ENCODE measurements around the gene SCAMP2. TPM values are rescaled to one million over a fixed set of nuclear protein-coding genes. Genes with fewer than 3 reads are reported as not detected.
"Not testable (repeated sequence)": the region's sequence is repeated elsewhere in the genome, so short reads cannot be mapped to it uniquely, and the experiment has no call there.

Gene SCAMP2
- total RNA-seq (11.8 and 15.5 TPM in 2 replicates), polyA plus RNA-seq (86.2 and 115 TPM in 2 replicates), polyA minus RNA-seq (ENCODE audit: low replicate concordance) (302 and 321 TPM in 2 replicates)
- polyA plus RNA-seq (2012) = 55.3 and 67.0 TPM in 2 replicates

DNA sequence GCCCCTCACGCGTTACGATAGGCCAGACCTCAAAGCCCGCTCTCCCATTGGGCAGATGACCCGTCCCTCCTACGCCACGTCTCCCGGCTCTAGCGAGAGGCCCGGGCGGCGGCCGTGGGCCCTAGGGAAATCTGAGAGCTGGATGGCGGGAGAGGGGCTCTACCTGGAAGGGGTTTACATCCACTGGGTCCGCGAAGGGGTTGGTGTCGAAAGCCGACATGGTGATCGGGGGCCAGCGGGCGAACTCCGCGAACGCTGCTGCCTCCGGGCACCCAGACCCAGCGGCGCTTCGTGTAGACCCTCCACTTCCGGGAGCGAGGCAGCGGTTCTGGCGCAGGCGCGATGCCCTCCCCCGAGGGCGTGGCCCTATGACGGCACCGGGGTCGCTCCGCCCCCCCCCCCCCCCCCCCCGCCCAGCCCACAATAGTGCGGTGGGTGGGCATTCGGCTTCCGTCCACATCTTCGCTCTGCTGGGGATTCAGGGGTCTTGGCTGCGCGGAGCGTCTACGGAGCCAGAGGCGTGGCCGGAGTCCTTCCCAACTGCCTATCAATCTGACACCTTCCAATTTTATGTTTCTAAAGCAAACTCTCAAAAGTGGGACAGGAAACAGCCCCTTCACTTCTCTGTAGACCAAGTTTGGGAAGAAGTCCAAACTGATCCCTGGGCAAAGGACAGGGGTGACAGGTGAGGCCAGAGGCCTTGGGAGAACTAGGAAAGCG lies at the start of gene SCAMP2:
SCAMP2 (minus strand) TSS at position 330 of the 720 bp plus-strand sequence; CDS start at position 220, 110 bp downstream.
- peaks cover 28% of the 10 kb centered on the region for H3K79me2 ChIP-seq (ENCODE audit: control insufficient read depth, insufficient read depth, low read length)
- peak; percentile 94 to 96 for DNase-seq (ENCODE audit: low read depth in 2 of 2)
- H3K4me1 ChIP-seq (ENCODE audit: control insufficient read depth, extremely low read depth, insufficient read depth, low read length) = no peaks in the 10 kb centered on the region
- peak within 1 kb of the TSS; percentile 85 for H2AFZ ChIP-seq (ENCODE audit: low read length)
- no peaks in the 10 kb centered on the region for H4K20me1 ChIP-seq (ENCODE audit: control insufficient read depth, extremely low read depth, insufficient read depth, low read length)
- TF ChIP-seq CTCF (conservative IDR thresholded peaks at IDR 0.05 in 1 of 2, IDR thresholded peaks at IDR 0.05 in 1 of 2; ENCODE audit: low read depth in 1 of 2, low read length in 2 of 2) (no peak), EZH2 (IDR thresholded peaks at IDR 0.05; ENCODE audit: low read length, missing control alignments) (no peak)
- H3K9ac ChIP-seq (ENCODE audit: insufficient read depth, low read length) = peak within 1 kb of the TSS; percentile 98
- H3K4me3 ChIP-seq (replicated peaks in 1 of 4; ENCODE audit: control extremely low read depth in 1 of 4, insufficient read depth in 1 of 4, low read depth in 3 of 4, low read length in 4 of 4) = peak within 1 kb of the TSS; percentile 69 to 99 (median 94)
- H3K4me2 ChIP-seq (ENCODE audit: extremely low read depth, insufficient read depth, low read length) = peak within 1 kb of the TSS; percentile 96
- H3K27ac ChIP-seq (ENCODE audit: insufficient read depth, low read length) = peak within 1 kb of the TSS; percentile 99
- no peaks in the 10 kb centered on the region for H3K9me3 ChIP-seq (ENCODE audit: control insufficient read depth, insufficient read depth, low read depth, low read length)
- H3K27me3 ChIP-seq (ENCODE audit: control insufficient read depth, insufficient read depth, low read length) = no peaks in the 10 kb centered on the region
- no peaks in the 10 kb centered on the region for H3K36me3 ChIP-seq (ENCODE audit: control insufficient read depth, insufficient read depth, low read length)

- Histone ChIP-seq H3K27me3 (ENCODE audit: control insufficient read depth, insufficient read depth, low read length) (no peaks in the 10 kb centered on the region), H3K36me3 (ENCODE audit: control insufficient read depth, insufficient read depth, low read length) (no peaks in the 10 kb centered on the region), H3K9me3 (ENCODE audit: control insufficient read depth, insufficient read depth, low read depth, low read length) (no peaks in the 10 kb centered on the region), H3K79me2 (ENCODE audit: control insufficient read depth, insufficient read depth, low read length) (no peaks in the 10 kb centered on the region), H3K4me2 (ENCODE audit: extremely low read depth, insufficient read depth, low read length) (no peak overlapping the region), H3K4me3 (replicated peaks in 1 of 4; ENCODE audit: control extremely low read depth in 1 of 4, insufficient read depth in 1 of 4, low read depth in 3 of 4, low read length in 4 of 4) (no peak overlapping the region), H4K20me1 (ENCODE audit: control insufficient read depth, extremely low read depth, insufficient read depth, low read length) (no peaks in the 10 kb centered on the region), H3K4me1 (ENCODE audit: control insufficient read depth, extremely low read depth, insufficient read depth, low read length) (no peaks in the 10 kb centered on the region), H3K9ac (ENCODE audit: insufficient read depth, low read length) (no peak overlapping the region), H2AFZ (ENCODE audit: low read length) (no peak overlapping the region), H3K27ac (ENCODE audit: insufficient read depth, low read length) (no peak overlapping the region)
- no peak for TF ChIP-seq CTCF (conservative IDR thresholded peaks at IDR 0.05 in 1 of 2, IDR thresholded peaks at IDR 0.05 in 1 of 2; ENCODE audit: low read depth in 1 of 2, low read length in 2 of 2)
- TF ChIP-seq EZH2 (IDR thresholded peaks at IDR 0.05; ENCODE audit: low read length, missing control alignments) = no peak
- DNase-seq (ENCODE audit: low read depth in 2 of 2) = peak in 1 of 2 donors; percentile 43
Observed at GRCh38 chr15:74920456-74920855, 47.3 kb upstream of the SCAMP2 start.

GRCh38 chr15:74917676-74918075 lies 44.5 kb upstream of the SCAMP2 start:
- H3K27me3 ChIP-seq (ENCODE audit: control insufficient read depth, insufficient read depth, low read length) = no peaks in the 10 kb centered on the region
- TF ChIP-seq CTCF (conservative IDR thresholded peaks at IDR 0.05 in 1 of 2, IDR thresholded peaks at IDR 0.05 in 1 of 2; ENCODE audit: low read depth in 1 of 2, low read length in 2 of 2) = no peak
- no peak for TF ChIP-seq EZH2 (IDR thresholded peaks at IDR 0.05; ENCODE audit: low read length, missing control alignments)
- no peaks in the 10 kb centered on the region for H4K20me1 ChIP-seq (ENCODE audit: control insufficient read depth, extremely low read depth, insufficient read depth, low read length)
- peaks cover 3% of the 10 kb centered on the region for H3K36me3 ChIP-seq (ENCODE audit: control insufficient read depth, insufficient read depth, low read length)
- H3K4me2 ChIP-seq (ENCODE audit: extremely low read depth, insufficient read depth, low read length) = no peak overlapping the region
- no peaks in the 10 kb centered on the region for H3K9me3 ChIP-seq (ENCODE audit: control insufficient read depth, insufficient read depth, low read depth, low read length)
- H3K27ac ChIP-seq (ENCODE audit: insufficient read depth, low read length) = no peak overlapping the region
- H3K79me2 ChIP-seq (ENCODE audit: control insufficient read depth, insufficient read depth, low read length) = no peaks in the 10 kb centered on the region
- DNase-seq (ENCODE audit: low read depth in 2 of 2) = peak; percentile 14 to 27
- no peak overlapping the region for H3K9ac ChIP-seq (ENCODE audit: insufficient read depth, low read length)
- H2AFZ ChIP-seq (ENCODE audit: low read length) = no peak overlapping the region
- H3K4me3 ChIP-seq (replicated peaks in 1 of 4; ENCODE audit: control extremely low read depth in 1 of 4, insufficient read depth in 1 of 4, low read depth in 3 of 4, low read length in 4 of 4) = no peak overlapping the region
- H3K4me1 ChIP-seq (ENCODE audit: control insufficient read depth, extremely low read depth, insufficient read depth, low read length) = no peaks in the 10 kb centered on the region

- not testable (repeated sequence) for H3K4me2 ChIP-seq (ENCODE audit: extremely low read depth, insufficient read depth, low read length); H4K20me1 ChIP-seq (ENCODE audit: control insufficient read depth, extremely low read depth, insufficient read depth, low read length); H3K4me1 ChIP-seq (ENCODE audit: control insufficient read depth, extremely low read depth, insufficient read depth, low read length); H3K9me3 ChIP-seq (ENCODE audit: control insufficient read depth, insufficient read depth, low read depth, low read length); DNase-seq (ENCODE audit: low read depth in 2 of 2); H3K27ac ChIP-seq (ENCODE audit: insufficient read depth, low read length); H3K4me3 ChIP-seq (replicated peaks in 1 of 4; ENCODE audit: control extremely low read depth in 1 of 4, insufficient read depth in 1 of 4, low read depth in 3 of 4, low read length in 4 of 4); H3K27me3 ChIP-seq (ENCODE audit: control insufficient read depth, insufficient read depth, low read length); H3K79me2 ChIP-seq (ENCODE audit: control insufficient read depth, insufficient read depth, low read length); H3K9ac ChIP-seq (ENCODE audit: insufficient read depth, low read length); H3K36me3 ChIP-seq (ENCODE audit: control insufficient read depth, insufficient read depth, low read length); H2AFZ ChIP-seq (ENCODE audit: low read length)
Observed at GRCh38 chr15:74913799-74914198, 40.6 kb upstream of the SCAMP2 start.
